Measurements from ENCODE around the gene DPY30.
A peak's percentile ranks its signal among the peaks of the same experiment; 100 is the strongest.

The DPY30 gene

GRCh38 chr2:32009516-32010256 lies 29.9 kb downstream of the DPY30 start:
- peak in 1 of 2 donors; percentile 19 for DNase-seq (ENCODE audit: low read depth in 2 of 2)

- no peak for DNase-seq (ENCODE audit: low read depth in 2 of 2)
Measured at GRCh38 chr2:32008805-32009515, 30.6 kb downstream of the DPY30 start.

GRCh38 chr2:32007121-32007391 lies 32.5 kb downstream of the DPY30 start:
- DNase-seq (ENCODE audit: low read depth in 2 of 2), result no peak

- DNase-seq (ENCODE audit: low read depth in 2 of 2), result no peak
Measured at GRCh38 chr2:32005371-32005976, 34.1 kb downstream of the DPY30 start.

- no peak for DNase-seq (ENCODE audit: low read depth in 2 of 2)
Measured at GRCh38 chr2:32003791-32004190, 35.8 kb downstream of the DPY30 start.

GRCh38 chr2:32002406-32002805 lies 37.2 kb downstream of the DPY30 start:
- no peak for DNase-seq (ENCODE audit: low read depth in 2 of 2)

GRCh38 chr2:31999438-31999837 lies 40.2 kb downstream of the DPY30 start:
- no peak for DNase-seq (ENCODE audit: low read depth in 2 of 2)

GRCh38 chr2:31998731-31999383 lies 40.7 kb downstream of the DPY30 start:
- DNase-seq (ENCODE audit: low read depth in 2 of 2), result no peak

- DNase-seq (ENCODE audit: low read depth in 2 of 2), result no peak
Measured at GRCh38 chr2:31997653-31998052, 42.0 kb downstream of the DPY30 start.

GRCh38 chr2:31996571-31997150 lies 42.9 kb downstream of the DPY30 start:
- DNase-seq (ENCODE audit: low read depth in 2 of 2), result no peak

- DNase-seq (ENCODE audit: low read depth in 2 of 2), result no peak
Measured at GRCh38 chr2:31992934-31993333, 46.7 kb downstream of the DPY30 start.

GRCh38 chr2:31992025-31992579 lies 47.5 kb downstream of the DPY30 start:
- DNase-seq (ENCODE audit: low read depth in 2 of 2), result no peak

- no peak for DNase-seq (ENCODE audit: low read depth in 2 of 2)
Measured at GRCh38 chr2:31989946-31990345, 49.7 kb downstream of the DPY30 start.

- no peak for DNase-seq (ENCODE audit: low read depth in 2 of 2)
Measured at GRCh38 chr2:31987454-31988220, 52.0 kb downstream of the DPY30 start.

GRCh38 chr2:31986906-31987305 lies 52.7 kb downstream of the DPY30 start:
- no peak for DNase-seq (ENCODE audit: low read depth in 2 of 2)

GRCh38 chr2:31983762-31984467 lies 55.7 kb downstream of the DPY30 start:
- no peak for DNase-seq (ENCODE audit: low read depth in 2 of 2)

GRCh38 chr2:31980674-31981356 lies 58.8 kb downstream of the DPY30 start:
- no peak for DNase-seq (ENCODE audit: low read depth in 2 of 2)

- no peak for DNase-seq (ENCODE audit: low read depth in 2 of 2)
Measured at GRCh38 chr2:31979956-31980355, 59.6 kb downstream of the DPY30 start.

- DNase-seq (ENCODE audit: low read depth in 2 of 2), result no peak
Measured at GRCh38 chr2:31979018-31979417, 60.6 kb downstream of the DPY30 start.

GRCh38 chr2:31978436-31978835 lies 61.2 kb downstream of the DPY30 start:
- DNase-seq (ENCODE audit: low read depth in 2 of 2), result no peak
